HG02610 (cell line): Measurements from ENCODE around the gene GDF10.

Experiments used
- ATAC-seq: cut with Tn5 transposase; IDR thresholded peaks from one replicate; pipeline ENCODE4 v1.9.1; 2021; ENCODE audit warnings: mild to moderate bottlenecking, moderate library complexity; ENCODE audit not compliant: unreplicated experiment

Gene GDF10

DNA sequence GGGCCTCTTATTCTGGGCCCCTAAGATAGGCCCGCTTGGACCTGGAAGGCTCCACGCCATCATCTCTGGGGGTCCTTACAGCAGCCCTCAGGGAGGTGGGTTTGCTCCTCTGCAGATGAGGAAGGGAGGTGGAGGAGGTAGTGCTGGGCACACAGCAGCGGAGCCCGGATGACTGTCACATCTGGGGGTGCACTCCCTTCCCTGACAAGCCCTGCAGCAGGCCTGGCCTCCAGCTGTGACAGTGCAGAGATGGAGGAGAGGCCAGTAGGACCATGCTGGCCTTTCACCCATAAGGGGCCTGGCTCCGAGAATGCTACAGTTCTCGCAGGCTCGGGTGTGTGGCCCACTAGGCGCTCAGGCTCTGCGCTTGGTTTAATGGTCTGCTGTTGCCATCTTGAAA, 31.5 kb downstream of the GDF10 start:
- ATAC-seq: no peak

DNA sequence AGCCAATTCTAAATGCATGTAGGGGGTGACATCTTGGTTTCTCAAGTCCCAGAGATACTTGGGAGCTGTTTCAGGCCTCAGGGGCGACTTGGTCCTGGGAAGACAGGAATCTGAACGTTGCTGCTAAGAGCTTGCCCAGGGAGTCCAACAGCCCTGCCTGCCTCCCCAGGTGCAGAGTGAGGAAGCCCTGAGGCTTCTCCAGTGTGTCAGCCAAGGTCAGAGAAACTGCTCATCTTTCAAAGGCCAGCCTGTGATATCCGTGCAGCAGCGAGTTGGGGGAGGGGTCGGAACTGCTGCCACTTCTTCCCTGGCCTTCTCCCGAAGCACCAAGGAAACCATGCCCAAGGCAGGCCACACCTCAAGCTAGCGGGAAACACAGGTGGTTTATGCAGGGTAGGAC, 32.0 kb downstream of the GDF10 start:
- ATAC-seq: no peak

DNA sequence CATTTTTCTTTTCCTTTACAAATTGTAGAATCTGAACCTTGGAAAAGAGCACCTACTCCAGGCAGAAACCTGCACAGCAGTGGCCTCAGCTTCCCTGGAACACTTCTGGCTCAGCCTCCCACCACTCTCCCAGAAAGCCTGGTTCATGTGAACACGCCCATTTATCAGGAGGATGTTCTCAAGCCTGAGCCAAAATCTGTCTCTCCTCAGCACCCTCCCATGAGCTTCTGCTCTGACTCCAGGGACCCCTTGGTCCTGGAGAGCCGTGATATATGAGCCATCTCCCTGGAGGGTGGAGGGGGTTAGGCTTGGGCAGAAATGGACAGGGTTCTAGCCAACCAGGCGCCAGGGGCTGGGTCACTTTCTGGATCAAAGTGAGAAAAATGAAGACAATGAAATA, 32.4 kb downstream of the GDF10 start:
- no peak for ATAC-seq

DNA sequence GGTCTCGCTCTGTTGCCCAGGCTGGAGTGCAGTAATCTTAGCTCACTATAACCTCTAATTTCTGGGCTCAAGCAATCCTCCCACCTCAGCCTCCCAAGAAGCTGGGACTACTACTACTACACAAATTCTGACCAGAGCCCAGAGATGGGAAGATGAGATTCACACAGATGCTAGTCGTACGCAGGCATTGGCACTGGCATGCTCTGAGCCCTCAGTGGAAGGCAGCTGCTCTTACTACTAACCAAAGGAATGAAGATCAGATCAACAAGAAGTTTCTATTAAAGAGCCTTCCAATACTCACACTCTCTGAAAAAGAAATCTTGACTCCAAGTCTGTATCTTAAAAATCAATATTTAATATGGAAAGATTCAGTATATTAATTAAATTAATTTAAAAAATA, 32.9 kb downstream of the GDF10 start:
- ATAC-seq: no peak

DNA sequence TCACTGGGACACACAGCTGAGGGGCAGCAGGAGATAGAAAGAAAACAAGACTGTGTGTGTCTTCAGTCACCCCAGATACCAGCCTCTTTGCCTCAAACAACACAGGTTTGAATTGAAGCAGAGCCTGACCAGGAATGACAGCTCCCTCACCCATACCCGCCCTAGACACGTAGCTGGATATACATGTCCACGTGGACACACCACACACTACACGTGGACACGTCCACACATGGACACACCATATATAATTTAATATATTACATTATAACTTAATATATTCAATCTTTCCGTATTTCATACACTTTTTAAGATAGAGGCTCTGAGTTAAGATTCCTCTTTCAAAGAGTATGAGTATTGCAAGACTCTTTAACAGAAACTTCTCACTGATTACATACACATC, 33.5 kb downstream of the GDF10 start:
- ATAC-seq: no peak

DNA sequence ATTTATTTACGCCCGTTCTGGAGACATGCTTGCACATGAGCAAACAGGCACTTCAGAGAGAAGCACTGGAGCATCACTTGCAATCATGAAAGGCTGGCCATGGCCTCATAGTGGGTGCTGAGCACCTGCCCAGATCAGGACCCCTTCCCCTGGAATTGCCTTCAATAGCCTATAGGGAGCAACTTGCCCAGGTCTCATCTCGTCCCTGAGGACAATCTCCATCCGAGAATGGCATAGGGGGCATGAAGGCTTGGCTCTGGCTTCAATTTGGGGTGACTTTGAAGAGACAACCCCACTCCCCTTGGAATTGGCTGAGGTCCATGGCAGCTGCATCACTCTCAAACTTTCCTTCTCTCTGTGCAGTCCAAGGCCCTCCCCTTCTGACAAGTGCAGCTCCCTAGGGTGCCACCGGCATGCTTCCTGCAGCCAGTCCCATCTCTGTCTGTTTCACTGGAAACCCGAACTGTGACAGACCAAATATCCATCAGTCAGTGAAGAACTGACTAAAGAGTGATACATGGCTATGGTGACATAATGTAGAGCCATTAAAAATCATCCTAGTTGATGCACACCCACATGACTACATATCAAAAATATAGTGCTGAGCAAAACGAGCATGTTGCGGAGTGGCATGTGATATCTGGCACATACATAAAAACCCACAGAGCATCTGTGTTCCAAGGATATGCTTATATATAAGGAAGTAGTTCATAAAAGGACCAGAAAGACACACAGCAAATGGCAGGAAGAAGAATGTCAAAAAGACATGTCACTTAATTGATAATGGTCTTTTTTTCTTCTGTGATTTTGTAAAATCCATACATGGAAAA, 34.7 kb downstream of the GDF10 start:
- no peak for ATAC-seq

DNA sequence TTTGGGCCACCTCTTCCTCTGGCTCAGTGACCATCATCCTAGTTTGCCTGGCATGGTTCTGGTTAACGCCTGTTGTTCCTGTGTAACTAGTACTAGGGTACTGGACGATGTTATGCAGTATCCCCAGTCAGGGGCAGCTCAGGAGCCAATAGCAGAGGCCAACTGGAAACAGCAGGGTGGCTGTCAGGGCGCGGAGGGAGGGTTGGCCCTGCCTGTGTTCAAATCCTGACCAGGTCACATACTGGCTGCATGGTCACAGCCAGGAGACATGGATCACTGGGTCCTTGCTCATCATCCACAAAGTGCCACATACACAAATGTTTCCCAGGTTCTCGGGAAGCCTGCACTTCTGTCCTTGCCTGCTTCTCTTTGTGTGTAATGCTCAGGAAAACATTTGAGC, 35.9 kb downstream of the GDF10 start:
- ATAC-seq: no peak

DNA sequence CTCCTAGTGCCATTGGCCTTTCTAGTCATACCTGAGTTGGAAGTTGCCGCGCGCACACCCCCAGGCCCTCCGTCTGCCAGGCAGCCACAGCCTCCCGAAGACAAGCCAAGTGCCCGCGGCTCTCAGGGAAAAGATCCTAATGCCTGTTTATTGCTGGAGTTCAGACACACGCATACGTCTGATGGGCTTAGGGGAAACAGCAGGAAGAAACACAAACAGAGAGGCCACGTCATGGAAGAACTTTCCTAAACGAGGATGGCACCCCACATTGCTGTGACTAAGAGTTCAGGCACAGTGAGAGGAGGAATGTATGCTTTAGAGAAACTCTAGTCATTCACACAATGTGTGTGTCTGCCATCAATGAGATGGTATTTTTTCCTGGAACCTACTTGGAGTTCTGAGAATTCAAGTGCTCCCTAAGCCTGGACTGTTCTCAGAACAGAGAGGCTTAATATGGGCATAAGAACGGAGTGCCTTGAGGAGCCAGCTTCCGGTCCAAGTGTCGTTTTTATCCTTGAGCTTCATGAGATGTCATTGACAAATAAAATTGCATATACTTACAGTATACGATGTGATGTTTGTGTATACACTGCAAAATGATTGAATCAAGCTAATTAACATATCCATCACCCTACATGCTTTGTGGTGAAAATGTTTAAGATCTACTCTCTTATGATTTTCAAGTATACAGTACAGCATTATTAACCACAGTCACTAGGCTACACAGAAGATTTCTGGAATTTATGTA, 36.6 kb downstream of the GDF10 start:
- no peak for ATAC-seq

DNA sequence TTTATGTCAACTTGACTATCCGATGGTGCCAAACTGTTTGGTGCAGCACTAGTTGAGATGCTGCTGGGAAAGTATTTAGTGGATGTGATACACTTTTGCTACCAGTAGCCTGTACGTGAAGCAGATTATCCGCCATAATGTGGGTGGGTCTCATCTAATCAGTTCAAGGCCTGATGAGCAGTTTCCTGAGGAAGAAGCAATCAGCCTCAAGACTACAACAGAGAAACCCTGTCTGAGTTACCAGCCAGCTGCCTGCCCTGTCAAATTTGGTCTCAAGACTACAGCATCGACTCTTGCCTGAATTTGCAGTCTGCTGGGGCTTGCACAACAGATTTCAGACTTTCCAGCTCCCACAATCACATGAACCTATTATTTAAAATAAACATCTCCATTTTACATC, 37.3 kb downstream of the GDF10 start:
- no peak for ATAC-seq

DNA sequence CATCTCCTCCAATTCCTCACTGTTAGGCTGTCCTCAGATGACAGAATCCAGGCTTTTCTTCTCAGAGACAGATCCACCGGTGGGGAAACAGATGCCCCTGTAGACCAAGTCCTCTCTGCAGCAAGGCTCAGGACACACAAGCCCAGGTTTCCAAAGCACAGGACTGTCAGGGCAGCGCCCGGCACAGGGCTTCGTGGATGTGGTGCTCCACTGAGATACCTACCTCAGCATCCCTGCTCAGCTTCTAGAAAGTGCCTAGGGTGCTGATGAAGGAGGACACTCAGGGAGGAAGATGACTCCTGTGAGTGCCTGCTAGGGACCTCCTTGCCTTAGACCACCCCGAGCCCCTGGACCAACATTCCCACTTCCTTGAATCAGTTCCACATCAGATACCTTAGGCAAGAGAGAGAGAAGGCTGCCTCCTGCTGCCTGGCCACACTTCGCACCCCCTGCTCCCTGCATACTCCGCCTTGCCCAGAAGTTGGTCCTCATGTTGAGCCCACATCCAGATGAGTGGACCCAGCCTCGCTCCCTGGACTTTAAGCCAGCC, 39.3 kb downstream of the GDF10 start:
- ATAC-seq: no peak

DNA sequence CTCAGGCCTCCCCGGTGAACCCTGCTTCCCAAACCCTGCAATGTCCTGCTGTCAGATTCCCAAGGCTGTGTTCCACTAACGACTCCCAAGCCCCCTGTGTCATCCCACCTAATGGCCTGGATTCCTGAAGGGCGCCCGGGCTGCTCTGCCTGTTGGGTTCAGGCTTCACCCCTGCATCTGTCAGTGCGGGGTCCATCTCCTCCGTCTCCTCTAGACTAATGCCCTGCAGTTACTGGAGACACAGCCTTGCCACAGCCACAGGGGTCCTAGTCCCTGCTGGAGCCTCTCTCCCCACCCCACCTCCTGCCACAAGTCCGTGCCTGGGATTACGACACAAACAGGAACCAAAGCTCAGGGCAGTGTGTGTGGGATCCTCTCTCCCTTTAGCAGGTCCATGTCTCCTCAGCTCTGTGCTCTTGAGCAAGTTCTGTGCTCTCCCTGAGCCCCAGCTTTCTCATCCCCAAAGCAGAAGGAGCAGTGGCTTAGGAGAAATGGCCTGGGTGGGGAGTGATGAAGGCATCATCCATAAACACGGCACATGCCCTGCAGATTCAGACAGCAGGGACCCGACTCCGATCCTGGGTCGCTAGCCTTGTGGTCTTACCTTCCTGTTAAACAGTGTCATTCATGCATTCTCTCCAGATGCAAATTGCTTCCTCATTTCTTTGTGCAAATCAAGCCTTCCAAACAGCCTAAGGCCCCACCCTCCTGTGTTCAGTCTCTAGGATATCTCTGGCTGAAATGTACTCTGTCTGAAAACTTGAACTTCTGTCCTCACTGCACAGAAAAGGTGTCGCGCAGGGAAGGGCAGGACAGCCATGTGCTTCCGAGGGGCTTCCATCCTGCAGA, 40.0 kb downstream of the GDF10 start:
- ATAC-seq: no peak

DNA sequence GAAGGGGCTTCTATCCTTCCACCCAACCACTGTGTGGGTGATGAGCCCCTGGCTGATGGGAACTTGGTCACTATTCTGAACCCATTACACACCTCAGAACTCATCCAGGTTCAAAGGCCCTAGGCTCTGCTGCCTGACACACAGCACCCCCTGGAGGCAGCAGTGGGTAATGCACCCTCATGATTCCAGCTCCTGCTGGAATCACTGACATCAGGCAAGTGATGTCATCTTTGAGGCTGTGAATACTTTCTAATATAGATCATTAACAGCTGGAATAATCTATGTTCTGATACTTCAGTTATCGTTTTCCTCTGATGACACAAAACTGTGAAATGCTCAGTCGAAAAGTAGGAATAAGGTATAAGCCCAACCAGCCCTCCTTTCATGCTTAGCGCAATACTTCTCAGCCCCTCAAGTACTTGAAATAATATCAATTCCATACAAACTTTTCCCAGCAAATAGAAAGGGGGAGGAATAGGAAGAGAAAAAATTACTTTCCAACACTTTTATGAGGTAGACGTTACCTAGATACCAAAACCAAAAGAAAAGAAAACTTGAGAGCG, 40.7 kb downstream of the GDF10 start:
- ATAC-seq: no peak

DNA sequence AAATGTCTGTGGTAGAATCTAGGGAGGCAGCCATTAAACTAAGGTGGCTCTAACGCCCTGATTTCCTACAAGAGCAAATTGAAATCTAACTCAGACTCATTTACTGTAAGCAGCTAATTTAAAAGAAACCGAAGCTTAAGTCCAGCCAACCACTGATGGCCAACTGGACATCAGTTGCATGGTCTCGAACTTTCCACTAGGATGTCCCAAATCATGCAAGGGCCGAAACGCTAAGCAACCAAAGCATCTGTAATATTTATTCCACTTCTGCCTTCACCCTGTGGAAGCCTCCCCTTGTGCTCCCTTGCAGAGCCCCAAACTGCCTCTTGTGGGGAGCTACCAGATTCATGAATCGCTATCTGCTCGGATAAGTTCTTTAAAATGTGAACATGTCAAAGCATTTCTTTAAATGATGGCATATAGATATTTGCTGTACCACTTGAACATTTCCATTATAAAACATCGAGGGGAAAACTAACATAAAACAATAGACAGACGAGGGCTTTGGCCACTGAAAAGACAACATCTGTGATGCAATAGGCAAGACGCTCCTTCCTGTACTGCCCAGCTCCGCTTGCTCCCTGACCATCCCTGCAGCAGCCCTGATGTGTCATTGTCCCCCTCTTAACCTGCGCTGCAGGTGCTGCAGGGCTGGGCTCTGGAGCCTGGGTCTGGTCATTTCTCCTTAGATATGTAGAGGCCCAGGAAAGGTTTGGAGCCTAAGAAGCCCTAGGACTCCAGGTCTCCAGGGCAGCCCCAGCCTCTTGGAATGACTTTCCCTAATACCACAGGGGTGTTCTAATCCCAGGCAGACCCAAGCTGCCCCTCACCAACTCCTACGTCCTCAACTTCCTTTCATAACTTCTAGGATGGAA, 45.2 kb downstream of the GDF10 start:
- ATAC-seq: no peak

DNA sequence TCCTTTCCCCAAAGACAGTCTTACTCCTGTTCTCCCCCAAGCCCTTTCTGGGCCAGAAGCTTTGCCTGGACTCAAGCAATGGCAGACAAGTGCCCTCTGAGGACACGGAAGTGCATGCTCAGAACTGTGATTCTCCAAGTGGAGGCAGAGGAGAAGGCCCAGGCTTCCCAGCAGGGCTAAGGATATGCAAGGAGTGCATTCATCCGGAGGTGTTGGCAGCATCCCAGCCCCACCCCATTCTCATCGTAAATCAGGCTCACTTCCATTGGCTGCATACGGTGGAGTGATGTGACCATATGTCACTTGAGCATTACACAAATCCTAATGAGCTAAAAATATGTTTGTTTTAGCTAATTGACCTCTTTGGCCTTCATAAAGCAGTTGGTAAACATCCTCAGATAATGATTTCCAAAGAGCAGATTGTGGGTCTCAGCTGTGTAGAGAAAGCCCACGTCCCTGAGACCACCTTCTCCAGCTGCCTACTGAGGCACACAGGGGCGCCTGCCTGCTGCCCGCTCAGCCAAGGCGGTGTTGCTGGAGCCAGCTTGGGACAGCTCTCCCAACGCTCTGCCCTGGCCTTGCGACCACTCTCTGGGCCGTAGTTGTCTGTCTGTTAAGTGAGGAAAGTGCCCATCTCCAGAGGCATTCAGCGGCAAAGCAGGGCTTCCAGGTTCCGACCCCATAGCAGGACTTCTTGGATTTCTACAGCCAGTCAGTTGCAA, 46.7 kb downstream of the GDF10 start:
- ATAC-seq: no peak

DNA sequence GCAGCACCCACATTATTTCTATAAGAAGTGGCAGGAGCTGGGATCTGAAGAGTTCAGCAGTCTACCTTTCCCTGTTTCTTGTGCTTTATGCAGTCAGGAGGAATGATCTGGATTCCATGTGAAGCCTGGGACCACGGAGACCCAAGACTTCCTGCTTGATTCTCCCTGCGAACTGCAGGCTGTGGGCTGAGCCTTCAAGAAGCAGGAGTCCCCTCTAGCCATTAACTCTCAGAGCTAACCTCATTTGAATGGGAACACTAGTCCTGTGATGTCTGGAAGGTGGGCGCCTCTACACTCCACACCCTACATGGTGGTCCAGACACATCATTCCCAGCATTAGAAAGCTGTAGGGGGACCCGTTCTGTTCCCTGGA, 47.3 kb downstream of the GDF10 start:
- no peak for ATAC-seq

DNA sequence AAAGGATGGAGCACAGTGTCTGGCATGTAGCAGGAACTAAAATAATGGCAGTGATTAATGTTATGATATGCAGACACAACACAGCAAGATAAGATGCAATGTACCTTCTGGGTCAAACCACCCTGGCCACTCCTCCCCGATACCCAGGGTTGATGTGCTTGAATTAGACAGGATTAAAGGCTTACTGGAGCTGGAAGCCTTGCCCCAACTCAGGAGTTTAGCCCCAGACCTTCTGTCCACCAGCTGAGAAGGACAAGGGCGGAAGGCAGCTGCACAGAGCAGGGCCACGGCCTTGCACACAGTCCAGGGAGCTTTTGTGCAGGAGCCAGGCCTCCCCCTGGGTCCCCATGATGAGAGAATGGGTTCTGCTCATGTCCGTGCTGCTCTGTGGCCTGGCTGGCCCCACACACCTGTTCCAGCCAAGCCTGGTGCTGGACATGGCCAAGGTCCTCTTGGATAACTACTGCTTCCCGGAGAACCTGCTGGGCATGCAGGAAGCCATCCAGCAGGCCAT, 48.2 kb downstream of the GDF10 start, which contains the start of gene RBP3:
Gene RBP3 (plus strand): TSS at position 226 of the 514 bp plus-strand sequence. CDS start 122 bp downstream, at position 348.
- ATAC-seq: no peak

DNA sequence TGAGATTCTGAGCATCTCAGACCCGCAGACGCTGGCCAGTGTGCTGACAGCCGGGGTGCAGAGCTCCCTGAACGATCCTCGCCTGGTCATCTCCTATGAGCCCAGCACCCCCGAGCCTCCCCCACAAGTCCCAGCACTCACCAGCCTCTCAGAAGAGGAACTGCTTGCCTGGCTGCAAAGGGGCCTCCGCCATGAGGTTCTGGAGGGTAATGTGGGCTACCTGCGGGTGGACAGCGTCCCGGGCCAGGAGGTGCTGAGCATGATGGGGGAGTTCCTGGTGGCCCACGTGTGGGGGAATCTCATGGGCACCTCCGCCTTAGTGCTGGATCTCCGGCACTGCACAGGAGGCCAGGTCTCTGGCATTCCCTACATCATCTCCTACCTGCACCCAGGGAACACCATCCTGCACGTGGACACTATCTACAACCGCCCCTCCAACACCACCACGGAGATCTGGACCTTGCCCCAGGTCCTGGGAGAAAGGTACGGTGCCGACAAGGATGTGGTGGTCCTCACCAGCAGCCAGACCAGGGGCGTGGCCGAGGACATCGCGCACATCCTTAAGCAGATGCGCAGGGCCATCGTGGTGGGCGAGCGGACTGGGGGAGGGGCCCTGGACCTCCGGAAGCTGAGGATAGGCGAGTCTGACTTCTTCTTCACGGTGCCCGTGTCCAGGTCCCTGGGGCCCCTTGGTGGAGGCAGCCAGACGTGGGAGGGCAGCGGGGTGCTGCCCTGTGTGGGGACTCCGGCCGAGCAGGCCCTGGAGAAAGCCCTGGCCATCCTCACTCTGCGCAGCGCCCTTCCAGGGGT, 48.9 kb downstream of the GDF10 start:
- ATAC-seq: no peak

DNA sequence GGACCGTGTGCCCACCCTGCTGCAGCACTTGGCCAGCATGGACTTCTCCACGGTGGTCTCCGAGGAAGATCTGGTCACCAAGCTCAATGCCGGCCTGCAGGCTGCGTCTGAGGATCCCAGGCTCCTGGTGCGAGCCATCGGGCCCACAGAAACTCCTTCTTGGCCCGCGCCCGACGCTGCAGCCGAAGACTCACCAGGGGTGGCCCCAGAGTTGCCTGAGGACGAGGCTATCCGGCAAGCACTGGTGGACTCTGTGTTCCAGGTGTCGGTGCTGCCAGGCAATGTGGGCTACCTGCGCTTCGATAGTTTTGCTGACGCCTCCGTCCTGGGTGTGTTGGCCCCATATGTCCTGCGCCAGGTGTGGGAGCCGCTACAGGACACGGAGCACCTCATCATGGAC, 49.5 kb downstream of the GDF10 start:
- no peak for ATAC-seq
